MM.1S (cell line): ENCODE data around the gene ANGEL1.

Source experiments
- EZH2 ChIP-seq: fragments of 300-600 bp; sonication (generic); optimal IDR thresholded peaks from 2 replicates; pipeline ENCODE3; 2017; ENCODE audit warnings: low read depth, mild to moderate bottlenecking, antibody characterized with exemption, low read length, mixed read lengths
- EZH2phosphoT487 ChIP-seq: fragments of 300-600 bp; sonication (generic); IDR thresholded peaks from 2 replicates; pipeline ENCODE4 v1.6.1; 2018; ENCODE audit warnings: antibody characterized with exemption, low read length
- TF ChIP-seq, protein P1 (sequence below): fragments of 300-600 bp; sonication (generic); IDR thresholded peaks from 2 replicates; pipeline ENCODE4 v1.5.1; 2016; ENCODE audit warnings: antibody characterized with exemption, low read length, mixed read lengths

DNA sequence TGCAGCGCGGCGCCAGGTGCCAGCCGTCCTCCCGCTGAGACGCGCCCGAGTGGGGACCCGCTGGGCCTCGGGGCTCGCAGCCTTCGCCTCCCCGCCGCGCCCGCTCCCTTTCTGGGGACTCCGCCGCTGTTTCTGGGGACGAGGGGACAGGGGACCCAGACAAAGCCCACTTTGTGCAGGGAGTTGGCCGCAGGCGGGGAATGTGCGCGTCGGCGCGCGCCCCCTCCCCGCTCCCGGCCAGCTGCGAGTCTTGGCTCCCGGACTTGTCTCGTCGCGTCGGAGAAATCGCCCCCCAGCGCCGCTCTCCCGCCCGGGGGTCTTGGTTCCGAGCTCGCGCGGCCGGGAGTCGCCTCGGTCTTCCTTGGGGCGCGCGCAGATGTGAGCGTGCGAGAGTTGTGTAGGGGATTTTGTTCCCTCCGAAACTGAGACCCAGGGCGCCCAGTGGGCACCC, 50.7 kb downstream of the ANGEL1 start:
- TF ChIP-seq, protein P1, sequence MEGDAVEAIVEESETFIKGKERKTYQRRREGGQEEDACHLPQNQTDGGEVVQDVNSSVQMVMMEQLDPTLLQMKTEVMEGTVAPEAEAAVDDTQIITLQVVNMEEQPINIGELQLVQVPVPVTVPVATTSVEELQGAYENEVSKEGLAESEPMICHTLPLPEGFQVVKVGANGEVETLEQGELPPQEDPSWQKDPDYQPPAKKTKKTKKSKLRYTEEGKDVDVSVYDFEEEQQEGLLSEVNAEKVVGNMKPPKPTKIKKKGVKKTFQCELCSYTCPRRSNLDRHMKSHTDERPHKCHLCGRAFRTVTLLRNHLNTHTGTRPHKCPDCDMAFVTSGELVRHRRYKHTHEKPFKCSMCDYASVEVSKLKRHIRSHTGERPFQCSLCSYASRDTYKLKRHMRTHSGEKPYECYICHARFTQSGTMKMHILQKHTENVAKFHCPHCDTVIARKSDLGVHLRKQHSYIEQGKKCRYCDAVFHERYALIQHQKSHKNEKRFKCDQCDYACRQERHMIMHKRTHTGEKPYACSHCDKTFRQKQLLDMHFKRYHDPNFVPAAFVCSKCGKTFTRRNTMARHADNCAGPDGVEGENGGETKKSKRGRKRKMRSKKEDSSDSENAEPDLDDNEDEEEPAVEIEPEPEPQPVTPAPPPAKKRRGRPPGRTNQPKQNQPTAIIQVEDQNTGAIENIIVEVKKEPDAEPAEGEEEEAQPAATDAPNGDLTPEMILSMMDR = no peak
- TF ChIP-seq EZH2 (no peak), EZH2phosphoT487 (no peak)
